Fibroblast of lung (primary cell): Measurements from ENCODE around the gene MPND. TPM values are rescaled to one million over a fixed set of nuclear protein-coding genes. Genes with fewer than 3 reads are reported as not detected.

Experiments
- DNase-seq, 2 donors: peaks; one replicate each; pipeline versions ENCODE4 v3.0.0 to v3.0.0-alpha.2; 2010; ENCODE audit warnings: low read depth in 2 of 2
- H2AFZ ChIP-seq: 2 replicates; pipeline ENCODE4 v1.5.1; 2012; ENCODE audit warnings: low read length, control low read depth, inconsistent platforms
- H3K27ac ChIP-seq: 2 replicates; pipeline ENCODE4 v1.5.1; 2011; ENCODE audit warnings: low read length, control low read depth; ENCODE audit not compliant: insufficient read depth
- H3K27me3 ChIP-seq: 2 replicates; pipeline ENCODE4 v1.5.1; 2011; ENCODE audit warnings: mild to moderate bottlenecking, low read length; ENCODE audit not compliant: control insufficient read depth, insufficient read depth
- H3K36me3 ChIP-seq: 2 replicates; pipeline ENCODE4 v1.5.1; 2011; ENCODE audit warnings: low read length; ENCODE audit not compliant: control insufficient read depth, insufficient read depth
- H3K4me1 ChIP-seq: 2 replicates; pipeline ENCODE4 v1.5.1; 2011; ENCODE audit warnings: low read length; ENCODE audit not compliant: control insufficient read depth, insufficient read depth; ENCODE audit errors: extremely low read depth
- H3K4me2 ChIP-seq: 2 replicates; pipeline ENCODE4 v1.5.1; 2011; ENCODE audit warnings: low read length, control low read depth; ENCODE audit not compliant: insufficient read depth; ENCODE audit errors: extremely low read depth
- H3K4me3 ChIP-seq, 4 experiments: fragments of 200-600 bp in 1 of 4; sonication (generic) in 1 of 4; replicated peaks in 1 of 4; 2 replicates each; pipeline ENCODE4 v1.5.1; 2011 to 2016; ENCODE audit warnings: low read length in 4 of 4, low read depth in 3 of 4, mild to moderate bottlenecking in 3 of 4, control low read depth in 2 of 4, inconsistent platforms in 1 of 4, mixed read lengths in 1 of 4; ENCODE audit not compliant: insufficient read depth in 1 of 4; ENCODE audit errors: control extremely low read depth in 1 of 4
- H3K79me2 ChIP-seq: 2 replicates; pipeline ENCODE4 v1.5.1; 2012; ENCODE audit warnings: mild to moderate bottlenecking, low read length, inconsistent platforms; ENCODE audit not compliant: control insufficient read depth, insufficient read depth
- H3K9ac ChIP-seq: 2 replicates; pipeline ENCODE4 v1.5.1; 2011; ENCODE audit warnings: mild to moderate bottlenecking, low read length, control low read depth; ENCODE audit not compliant: insufficient read depth
- H3K9me3 ChIP-seq: 2 replicates; pipeline ENCODE4 v1.5.1; 2012; ENCODE audit warnings: low read depth, low read length; ENCODE audit not compliant: control insufficient read depth, insufficient read depth
- H4K20me1 ChIP-seq: 2 replicates; pipeline ENCODE4 v1.5.1; 2011; ENCODE audit warnings: low read length; ENCODE audit not compliant: control insufficient read depth, insufficient read depth; ENCODE audit errors: extremely low read depth
- EZH2 ChIP-seq: IDR thresholded peaks from 2 replicates; pipeline ENCODE4 v1.5.1; 2012; ENCODE audit warnings: low read length, control low read depth, mild to moderate bottlenecking; ENCODE audit errors: missing control alignments
- polyA minus RNA-seq: library from RNA; depleted of rRNA, polyadenylated mRNA; stranded (reverse); fragments of >200 nt; gene quantifications from 2 replicates; pipeline ENCODE4 v1.2.3, GENCODE V29; 2011; ENCODE audit warnings: low replicate concordance
- polyA plus RNA-seq, 2 donors: library from polyadenylated mRNA; depleted of rRNA in 1 of 2; stranded (reverse) in 1 of 2; unstranded in 1 of 2; fragments of >200 nt; gene quantifications; 2 replicates each; pipeline ENCODE4 v1.2.1, GENCODE V29; 2011 to 2012; ENCODE audit warnings: missing spikeins in 1 of 2
- total RNA-seq: library from RNA; depleted of rRNA; stranded (reverse); fragments of >200 nt; gene quantifications from 2 replicates; pipeline ENCODE4 v1.2.1, GENCODE V29; 2014
- TF ChIP-seq, protein P1 (sequence below), 2 donors: IDR thresholded peaks in 1 of 2; conservative IDR thresholded peaks in 1 of 2; 1 replicate in 1 of 2; 2 replicates in 1 of 2; pipeline ENCODE4 v1.5.1; 2011 to 2012; ENCODE audit warnings: low read length in 2 of 2, control low read depth in 1 of 2, inconsistent platforms in 1 of 2, low read depth in 1 of 2, mild to moderate bottlenecking in 1 of 2

Gene MPND, protein sequence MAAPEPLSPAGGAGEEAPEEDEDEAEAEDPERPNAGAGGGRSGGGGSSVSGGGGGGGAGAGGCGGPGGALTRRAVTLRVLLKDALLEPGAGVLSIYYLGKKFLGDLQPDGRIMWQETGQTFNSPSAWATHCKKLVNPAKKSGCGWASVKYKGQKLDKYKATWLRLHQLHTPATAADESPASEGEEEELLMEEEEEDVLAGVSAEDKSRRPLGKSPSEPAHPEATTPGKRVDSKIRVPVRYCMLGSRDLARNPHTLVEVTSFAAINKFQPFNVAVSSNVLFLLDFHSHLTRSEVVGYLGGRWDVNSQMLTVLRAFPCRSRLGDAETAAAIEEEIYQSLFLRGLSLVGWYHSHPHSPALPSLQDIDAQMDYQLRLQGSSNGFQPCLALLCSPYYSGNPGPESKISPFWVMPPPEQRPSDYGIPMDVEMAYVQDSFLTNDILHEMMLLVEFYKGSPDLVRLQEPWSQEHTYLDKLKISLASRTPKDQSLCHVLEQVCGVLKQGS
- total RNA-seq = 6.4 and 7.1 TPM in 2 replicates
- polyA plus RNA-seq = 2.7 and 3.8 TPM in 2 replicates
- polyA plus RNA-seq (2012) = 10.1 and 17.1 TPM in 2 replicates
- polyA minus RNA-seq = 12.2 and 19.9 TPM in 2 replicates

DNA sequence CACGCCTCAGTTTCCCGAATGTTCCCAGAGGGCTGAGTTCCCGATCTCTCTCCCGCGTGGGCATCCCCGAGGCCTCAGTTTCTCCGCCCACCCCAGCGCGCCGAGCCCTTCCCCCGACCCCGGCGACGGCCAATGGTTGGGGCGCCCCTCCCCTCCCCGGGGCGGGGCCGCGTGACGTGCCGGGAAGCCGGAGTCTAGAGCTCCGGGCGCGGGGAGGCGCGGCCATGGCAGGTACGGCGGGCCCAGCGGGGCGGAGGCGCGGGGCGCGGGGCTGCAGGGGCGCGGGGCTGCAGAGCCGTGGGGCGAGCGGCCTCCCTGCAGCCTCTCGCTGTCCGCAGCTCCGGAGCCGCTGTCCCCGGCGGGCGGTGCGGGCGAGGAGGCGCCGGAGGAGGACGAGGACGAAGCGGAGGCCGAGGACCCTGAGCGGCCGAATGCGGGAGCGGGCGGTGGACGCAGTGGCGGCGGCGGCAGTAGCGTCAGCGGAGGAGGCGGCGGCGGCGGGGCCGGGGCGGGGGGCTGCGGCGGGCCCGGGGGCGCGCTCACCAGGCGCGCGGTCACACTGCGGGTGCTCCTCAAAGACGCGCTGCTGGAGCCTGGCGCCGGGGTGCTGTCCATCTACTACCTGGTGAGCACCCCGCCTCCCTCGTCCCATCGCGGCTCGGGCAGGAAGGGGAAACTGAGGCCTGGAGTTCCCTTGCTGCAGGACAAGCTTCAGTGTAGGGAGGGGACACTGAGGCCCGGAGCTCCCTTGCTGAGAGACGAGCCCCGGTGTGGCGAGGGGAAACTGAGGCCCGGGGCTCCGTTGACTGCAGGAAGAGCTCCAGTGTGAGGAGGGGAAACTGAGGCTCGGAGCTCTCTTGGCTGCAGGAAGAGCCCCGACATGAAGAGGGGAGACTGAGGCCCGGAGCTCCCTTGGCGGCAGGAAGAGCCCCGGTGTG is at the start of gene MPND:
Gene MPND (plus strand): TSS at position 193 of the 938 bp plus-strand sequence. CDS start 32 bp downstream, at position 225.
- H3K27me3 ChIP-seq = no peaks in the 10 kb centered on the region
- peak within 1 kb of the TSS; percentile 45 for H3K9ac ChIP-seq
- H3K4me2 ChIP-seq = peak within 1 kb of the TSS; percentile 99
- TF ChIP-seq EZH2 = no peak
- TF ChIP-seq, protein P1, sequence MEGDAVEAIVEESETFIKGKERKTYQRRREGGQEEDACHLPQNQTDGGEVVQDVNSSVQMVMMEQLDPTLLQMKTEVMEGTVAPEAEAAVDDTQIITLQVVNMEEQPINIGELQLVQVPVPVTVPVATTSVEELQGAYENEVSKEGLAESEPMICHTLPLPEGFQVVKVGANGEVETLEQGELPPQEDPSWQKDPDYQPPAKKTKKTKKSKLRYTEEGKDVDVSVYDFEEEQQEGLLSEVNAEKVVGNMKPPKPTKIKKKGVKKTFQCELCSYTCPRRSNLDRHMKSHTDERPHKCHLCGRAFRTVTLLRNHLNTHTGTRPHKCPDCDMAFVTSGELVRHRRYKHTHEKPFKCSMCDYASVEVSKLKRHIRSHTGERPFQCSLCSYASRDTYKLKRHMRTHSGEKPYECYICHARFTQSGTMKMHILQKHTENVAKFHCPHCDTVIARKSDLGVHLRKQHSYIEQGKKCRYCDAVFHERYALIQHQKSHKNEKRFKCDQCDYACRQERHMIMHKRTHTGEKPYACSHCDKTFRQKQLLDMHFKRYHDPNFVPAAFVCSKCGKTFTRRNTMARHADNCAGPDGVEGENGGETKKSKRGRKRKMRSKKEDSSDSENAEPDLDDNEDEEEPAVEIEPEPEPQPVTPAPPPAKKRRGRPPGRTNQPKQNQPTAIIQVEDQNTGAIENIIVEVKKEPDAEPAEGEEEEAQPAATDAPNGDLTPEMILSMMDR (conservative IDR thresholded peaks at IDR 0.05 in 1 of 2, IDR thresholded peaks at IDR 0.05 in 1 of 2; ENCODE audit: low read depth in 1 of 2, low read length in 2 of 2) = no peak
- no peaks in the 10 kb centered on the region for H3K9me3 ChIP-seq
- H2AFZ ChIP-seq = peak within 1 kb of the TSS; percentile 98
- H3K36me3 ChIP-seq = no peaks in the 10 kb centered on the region
- DNase-seq = peak; percentile 70 to 75
- H3K4me3 ChIP-seq = peak within 1 kb of the TSS; percentile 55 to 76 (median 61)
- H3K27ac ChIP-seq = peak within 1 kb of the TSS; percentile 57
- no peaks in the 10 kb centered on the region for H3K79me2 ChIP-seq
- H3K4me1 ChIP-seq = peaks cover 6% of the 10 kb centered on the region
- H4K20me1 ChIP-seq = no peaks in the 10 kb centered on the region

DNA sequence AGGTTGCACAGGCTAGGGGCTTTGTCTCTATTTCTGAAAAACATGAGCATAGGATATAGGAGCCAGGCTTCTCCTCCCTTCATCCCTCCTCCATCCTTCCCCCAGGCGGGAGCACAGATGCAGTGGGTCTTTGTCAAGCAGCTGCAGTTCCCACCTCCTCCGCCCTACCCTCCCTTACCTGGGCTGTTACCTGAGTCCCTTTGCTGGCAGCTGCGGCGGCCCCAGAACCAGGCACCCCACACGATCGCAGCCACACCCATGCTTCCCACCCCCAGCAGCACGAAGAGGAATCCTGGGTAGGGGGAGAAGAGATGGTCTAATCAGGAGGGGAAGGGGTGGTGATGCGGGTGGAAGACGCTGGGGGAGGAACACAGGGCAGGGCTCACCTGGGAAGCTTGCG is 49.0 kb upstream of the MPND start:
- Histone ChIP-seq H3K4me1 (no peaks in the 10 kb centered on the region), H3K79me2 (no peaks in the 10 kb centered on the region), H3K4me2 (no peak overlapping the region), H3K9me3 (no peaks in the 10 kb centered on the region), H3K9ac (no peak overlapping the region), H3K4me3 (no peak overlapping the region), H2AFZ (no peak overlapping the region), H3K36me3 (no peaks in the 10 kb centered on the region), H4K20me1 (no peaks in the 10 kb centered on the region), H3K27me3 (peaks cover 3% of the 10 kb centered on the region), H3K27ac (no peak overlapping the region)
- no peak for DNase-seq
- TF ChIP-seq EZH2 = no peak

DNA sequence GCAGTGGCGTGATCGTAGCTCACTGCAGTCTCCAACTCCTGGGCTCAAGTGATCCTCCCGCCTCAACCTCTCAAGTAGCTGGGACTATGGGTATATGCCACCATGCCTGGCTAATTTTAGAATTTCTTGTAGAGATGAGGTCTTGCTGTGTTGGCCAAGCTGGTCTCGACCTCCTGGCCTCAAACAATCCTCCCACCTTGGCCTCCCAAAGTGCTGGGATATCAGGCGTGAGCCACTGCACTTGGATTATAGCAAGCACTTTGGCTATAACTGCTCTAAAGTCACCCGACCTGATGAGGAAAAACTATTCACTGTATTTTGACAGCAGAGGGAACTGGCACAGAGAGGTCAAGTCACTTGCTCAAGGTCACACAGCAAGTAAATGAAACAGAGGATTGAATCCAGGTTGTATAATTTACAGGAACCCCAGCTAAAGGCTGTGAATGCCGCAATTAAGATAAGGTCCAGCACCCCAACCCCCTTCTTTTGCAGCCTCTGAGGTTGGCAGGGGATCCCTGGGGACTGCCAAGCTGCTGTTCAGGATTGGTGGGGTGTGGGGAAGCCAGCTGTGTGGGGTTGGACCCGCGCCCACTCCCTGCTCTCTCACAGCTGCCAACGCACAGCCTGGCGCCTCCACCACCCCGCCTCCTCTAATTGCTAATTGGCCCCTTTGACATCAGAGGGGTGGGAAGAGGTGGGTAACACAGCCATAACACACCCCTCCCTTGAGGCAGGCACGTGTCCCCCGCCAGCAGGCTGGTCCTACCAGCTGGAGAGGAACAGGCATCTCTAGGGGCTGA is 47.2 kb upstream of the MPND start:
- Histone ChIP-seq H3K4me1 (no peaks in the 10 kb centered on the region), H3K9ac (no peak overlapping the region), H3K27ac (no peak overlapping the region), H3K4me3 (no peak overlapping the region), H2AFZ (no peak overlapping the region), H4K20me1 (no peaks in the 10 kb centered on the region), H3K27me3 (peaks cover 3% of the 10 kb centered on the region), H3K36me3 (no peaks in the 10 kb centered on the region), H3K9me3 (no peaks in the 10 kb centered on the region), H3K79me2 (no peaks in the 10 kb centered on the region), H3K4me2 (no peak overlapping the region)
- TF ChIP-seq EZH2 = no peak
- TF ChIP-seq, protein P1 (conservative IDR thresholded peaks at IDR 0.05 in 1 of 2, IDR thresholded peaks at IDR 0.05 in 1 of 2; ENCODE audit: low read depth in 1 of 2, low read length in 2 of 2) = no peak
- DNase-seq = peak; percentile 20 to 33
